WTC11 (cell line): ENCODE data around the gene LPCAT3. TPM values are rescaled to one million over a fixed set of nuclear protein-coding genes. Genes with fewer than 3 reads are reported as not detected.

Experiments used
- FOXP1 ChIP-seq: sonication (generic); formaldehyde crosslinking; IDR thresholded peaks from 2 replicates; pipeline ENCODE4 v1.8.0; 2022; ENCODE audit warnings: missing genetic modification reagents, mild to moderate bottlenecking, moderate library complexity, borderline replicate concordance
- HMGA2 ChIP-seq: fragments of 250-450 bp; sonication (Bioruptor Pico); IDR thresholded peaks from 2 replicates; pipeline ENCODE4 v1.4.0; 2021; ENCODE audit warnings: mild to moderate bottlenecking, moderate library complexity
- JAZF1 ChIP-seq: fragments of 250-450 bp; sonication (Bioruptor Pico); IDR thresholded peaks from 2 replicates; pipeline ENCODE4 v1.9.0; 2021; ENCODE audit warnings: moderate library complexity, mild to moderate bottlenecking, inconsistent platforms
- NFATC4 ChIP-seq: fragments of 250-450 bp; sonication (Bioruptor Pico); IDR thresholded peaks from 2 replicates; pipeline ENCODE4 v1.9.0; 2021; ENCODE audit warnings: mild to moderate bottlenecking
- NFYB ChIP-seq: sonication (generic); formaldehyde crosslinking; conservative IDR thresholded peaks from 2 replicates; pipeline ENCODE4 v1.8.0; 2022; ENCODE audit warnings: low read depth, missing genetic modification reagents
- OVOL2 ChIP-seq: fragments of 250-450 bp; sonication (Bioruptor Pico); IDR thresholded peaks from 2 replicates; pipeline ENCODE4 v1.9.0; 2021; ENCODE audit warnings: mild to moderate bottlenecking, borderline replicate concordance
- TEAD4 ChIP-seq: sonication (generic); formaldehyde crosslinking; IDR thresholded peaks from 2 replicates; pipeline ENCODE4 v1.8.0; 2022; ENCODE audit warnings: mild to moderate bottlenecking, missing genetic modification reagents
- microRNA-seq: library from miRNA; unstranded; fragments of <30 nt; microRNA quantifications from one replicate; pipeline ENCODE4 v1.2.0, GENCODE V29; 2022; ENCODE audit warnings: borderline number of aligned reads
- total RNA-seq: library from RNA; stranded (reverse); gene quantifications from 3 replicates; pipeline ENCODE4 v1.2.3, GENCODE V29; 2021
- TF ChIP-seq, protein P1 (sequence below): sonication (generic); formaldehyde crosslinking; IDR thresholded peaks from 2 replicates; pipeline ENCODE4 v1.8.1; 2022; ENCODE audit warnings: low read depth, mild to moderate bottlenecking, moderate library complexity, missing genetic modification reagents, borderline replicate concordance
- TF ChIP-seq, protein P2 (sequence below): fragments of 250-450 bp; sonication (Bioruptor Pico); IDR thresholded peaks from 2 replicates; pipeline ENCODE4 v1.9.0; 2021; ENCODE audit warnings: mild to moderate bottlenecking
- TF ChIP-seq, protein P3 (sequence below): sonication (generic); formaldehyde crosslinking; IDR thresholded peaks from 2 replicates; pipeline ENCODE4 v1.8.1; 2023; ENCODE audit warnings: mild to moderate bottlenecking, moderate library complexity, missing genetic modification reagents
- TF ChIP-seq, protein P4 (sequence below): sonication (generic); formaldehyde crosslinking; IDR thresholded peaks from 2 replicates; pipeline ENCODE4 v1.8.1; 2022; ENCODE audit warnings: mild to moderate bottlenecking, moderate library complexity, missing genetic modification reagents
- TF ChIP-seq, protein P5 (sequence below): sonication (generic); formaldehyde crosslinking; IDR thresholded peaks from 2 replicates; pipeline ENCODE4 v1.8.1; 2022; ENCODE audit warnings: missing genetic modification reagents, borderline replicate concordance
- TF ChIP-seq, protein P6 (sequence below): sonication (generic); formaldehyde crosslinking; IDR thresholded peaks from 2 replicates; pipeline ENCODE4 v1.8.1; 2022; ENCODE audit warnings: mild to moderate bottlenecking, missing genetic modification reagents, moderate library complexity, borderline replicate concordance
- TF ChIP-seq, protein P7 (sequence below): sonication (generic); formaldehyde crosslinking; IDR thresholded peaks from 2 replicates; pipeline ENCODE4 v1.8.0; 2022; ENCODE audit warnings: mild to moderate bottlenecking, missing genetic modification reagents

LPCAT3 gene
- total RNA-seq, 1 experiment from 2014 or later = 40.0 TPM

DNA sequence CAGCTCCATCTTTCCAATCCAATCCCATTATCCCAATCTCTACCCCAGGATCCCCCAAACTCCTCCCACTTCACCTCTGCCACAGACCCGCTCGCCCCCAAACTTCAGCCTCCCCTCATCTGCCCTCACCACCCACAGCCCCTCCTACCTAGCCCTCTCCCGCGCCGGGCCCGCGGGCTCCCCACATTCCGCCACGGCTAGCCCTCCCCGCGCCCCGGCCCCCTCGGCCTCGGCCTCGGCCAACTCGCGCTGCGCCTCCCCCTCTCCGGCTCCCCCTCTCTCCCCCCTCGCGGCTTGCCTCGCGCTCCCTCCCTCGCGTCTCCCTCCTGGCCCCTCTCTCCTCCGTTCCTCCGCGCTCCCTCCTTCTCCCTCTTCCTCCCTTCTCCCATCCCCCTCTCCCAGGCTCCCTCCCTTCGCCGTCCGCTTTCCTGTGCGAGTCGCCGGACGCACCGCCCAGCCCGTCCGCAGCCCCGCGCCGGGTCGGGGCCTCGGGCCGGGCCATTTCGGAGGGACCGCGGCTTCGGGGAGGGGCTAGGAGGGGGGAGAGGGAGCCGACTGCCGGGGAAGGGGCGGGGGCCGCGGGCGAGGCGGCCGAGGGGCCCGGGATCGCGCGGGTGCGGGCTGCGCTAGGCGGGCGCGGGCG is 90.8 kb downstream of the LPCAT3 start, which contains the start of gene ATN1 (continued):
- TF ChIP-seq, protein P1, sequence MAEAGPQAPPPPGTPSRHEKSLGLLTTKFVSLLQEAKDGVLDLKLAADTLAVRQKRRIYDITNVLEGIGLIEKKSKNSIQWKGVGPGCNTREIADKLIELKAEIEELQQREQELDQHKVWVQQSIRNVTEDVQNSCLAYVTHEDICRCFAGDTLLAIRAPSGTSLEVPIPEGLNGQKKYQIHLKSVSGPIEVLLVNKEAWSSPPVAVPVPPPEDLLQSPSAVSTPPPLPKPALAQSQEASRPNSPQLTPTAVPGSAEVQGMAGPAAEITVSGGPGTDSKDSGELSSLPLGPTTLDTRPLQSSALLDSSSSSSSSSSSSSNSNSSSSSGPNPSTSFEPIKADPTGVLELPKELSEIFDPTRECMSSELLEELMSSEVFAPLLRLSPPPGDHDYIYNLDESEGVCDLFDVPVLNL (CRISPR knock-in tag) = no peak
- no peak for TF ChIP-seq TEAD4
- no peak for TF ChIP-seq NFATC4 (CRISPR knock-in tag)
- TF ChIP-seq FOXP1 (CRISPR knock-in tag) = peak; percentile 31; the same call in 1 of the 2 replicates
- TF ChIP-seq, protein P2, sequence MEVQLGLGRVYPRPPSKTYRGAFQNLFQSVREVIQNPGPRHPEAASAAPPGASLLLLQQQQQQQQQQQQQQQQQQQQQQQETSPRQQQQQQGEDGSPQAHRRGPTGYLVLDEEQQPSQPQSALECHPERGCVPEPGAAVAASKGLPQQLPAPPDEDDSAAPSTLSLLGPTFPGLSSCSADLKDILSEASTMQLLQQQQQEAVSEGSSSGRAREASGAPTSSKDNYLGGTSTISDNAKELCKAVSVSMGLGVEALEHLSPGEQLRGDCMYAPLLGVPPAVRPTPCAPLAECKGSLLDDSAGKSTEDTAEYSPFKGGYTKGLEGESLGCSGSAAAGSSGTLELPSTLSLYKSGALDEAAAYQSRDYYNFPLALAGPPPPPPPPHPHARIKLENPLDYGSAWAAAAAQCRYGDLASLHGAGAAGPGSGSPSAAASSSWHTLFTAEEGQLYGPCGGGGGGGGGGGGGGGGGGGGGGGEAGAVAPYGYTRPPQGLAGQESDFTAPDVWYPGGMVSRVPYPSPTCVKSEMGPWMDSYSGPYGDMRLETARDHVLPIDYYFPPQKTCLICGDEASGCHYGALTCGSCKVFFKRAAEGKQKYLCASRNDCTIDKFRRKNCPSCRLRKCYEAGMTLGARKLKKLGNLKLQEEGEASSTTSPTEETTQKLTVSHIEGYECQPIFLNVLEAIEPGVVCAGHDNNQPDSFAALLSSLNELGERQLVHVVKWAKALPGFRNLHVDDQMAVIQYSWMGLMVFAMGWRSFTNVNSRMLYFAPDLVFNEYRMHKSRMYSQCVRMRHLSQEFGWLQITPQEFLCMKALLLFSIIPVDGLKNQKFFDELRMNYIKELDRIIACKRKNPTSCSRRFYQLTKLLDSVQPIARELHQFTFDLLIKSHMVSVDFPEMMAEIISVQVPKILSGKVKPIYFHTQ (CRISPR knock-in tag) = no peak
- TF ChIP-seq, protein P3, sequence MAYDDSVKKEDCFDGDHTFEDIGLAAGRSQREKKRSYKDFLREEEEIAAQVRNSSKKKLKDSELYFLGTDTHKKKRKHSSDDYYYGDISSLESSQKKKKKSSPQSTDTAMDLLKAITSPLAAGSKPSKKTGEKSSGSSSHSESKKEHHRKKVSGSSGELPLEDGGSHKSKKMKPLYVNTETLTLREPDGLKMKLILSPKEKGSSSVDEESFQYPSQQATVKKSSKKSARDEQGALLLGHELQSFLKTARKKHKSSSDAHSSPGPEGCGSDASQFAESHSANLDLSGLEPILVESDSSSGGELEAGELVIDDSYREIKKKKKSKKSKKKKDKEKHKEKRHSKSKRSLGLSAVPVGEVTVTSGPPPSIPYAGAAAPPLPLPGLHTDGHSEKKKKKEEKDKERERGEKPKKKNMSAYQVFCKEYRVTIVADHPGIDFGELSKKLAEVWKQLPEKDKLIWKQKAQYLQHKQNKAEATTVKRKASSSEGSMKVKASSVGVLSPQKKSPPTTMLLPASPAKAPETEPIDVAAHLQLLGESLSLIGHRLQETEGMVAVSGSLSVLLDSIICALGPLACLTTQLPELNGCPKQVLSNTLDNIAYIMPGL (CRISPR knock-in tag) = no peak
- no peak for TF ChIP-seq OVOL2 (CRISPR knock-in tag)
- TF ChIP-seq, protein P4, sequence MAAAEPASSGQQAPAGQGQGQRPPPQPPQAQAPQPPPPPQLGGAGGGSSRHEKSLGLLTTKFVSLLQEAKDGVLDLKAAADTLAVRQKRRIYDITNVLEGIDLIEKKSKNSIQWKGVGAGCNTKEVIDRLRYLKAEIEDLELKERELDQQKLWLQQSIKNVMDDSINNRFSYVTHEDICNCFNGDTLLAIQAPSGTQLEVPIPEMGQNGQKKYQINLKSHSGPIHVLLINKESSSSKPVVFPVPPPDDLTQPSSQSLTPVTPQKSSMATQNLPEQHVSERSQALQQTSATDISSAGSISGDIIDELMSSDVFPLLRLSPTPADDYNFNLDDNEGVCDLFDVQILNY (CRISPR knock-in tag) = no peak
- TF ChIP-seq, protein P5, sequence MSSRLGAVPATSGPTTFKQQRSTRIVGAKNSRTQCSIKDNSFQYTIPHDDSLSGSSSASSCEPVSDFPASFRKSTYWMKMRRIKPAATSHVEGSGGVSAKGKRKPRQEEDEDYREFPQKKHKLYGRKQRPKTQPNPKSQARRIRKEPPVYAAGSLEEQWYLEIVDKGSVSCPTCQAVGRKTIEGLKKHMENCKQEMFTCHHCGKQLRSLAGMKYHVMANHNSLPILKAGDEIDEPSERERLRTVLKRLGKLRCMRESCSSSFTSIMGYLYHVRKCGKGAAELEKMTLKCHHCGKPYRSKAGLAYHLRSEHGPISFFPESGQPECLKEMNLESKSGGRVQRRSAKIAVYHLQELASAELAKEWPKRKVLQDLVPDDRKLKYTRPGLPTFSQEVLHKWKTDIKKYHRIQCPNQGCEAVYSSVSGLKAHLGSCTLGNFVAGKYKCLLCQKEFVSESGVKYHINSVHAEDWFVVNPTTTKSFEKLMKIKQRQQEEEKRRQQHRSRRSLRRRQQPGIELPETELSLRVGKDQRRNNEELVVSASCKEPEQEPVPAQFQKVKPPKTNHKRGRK (CRISPR knock-in tag) = no peak
- TF ChIP-seq, protein P6, sequence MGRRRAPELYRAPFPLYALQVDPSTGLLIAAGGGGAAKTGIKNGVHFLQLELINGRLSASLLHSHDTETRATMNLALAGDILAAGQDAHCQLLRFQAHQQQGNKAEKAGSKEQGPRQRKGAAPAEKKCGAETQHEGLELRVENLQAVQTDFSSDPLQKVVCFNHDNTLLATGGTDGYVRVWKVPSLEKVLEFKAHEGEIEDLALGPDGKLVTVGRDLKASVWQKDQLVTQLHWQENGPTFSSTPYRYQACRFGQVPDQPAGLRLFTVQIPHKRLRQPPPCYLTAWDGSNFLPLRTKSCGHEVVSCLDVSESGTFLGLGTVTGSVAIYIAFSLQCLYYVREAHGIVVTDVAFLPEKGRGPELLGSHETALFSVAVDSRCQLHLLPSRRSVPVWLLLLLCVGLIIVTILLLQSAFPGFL = no peak
- TF ChIP-seq, protein P7, sequence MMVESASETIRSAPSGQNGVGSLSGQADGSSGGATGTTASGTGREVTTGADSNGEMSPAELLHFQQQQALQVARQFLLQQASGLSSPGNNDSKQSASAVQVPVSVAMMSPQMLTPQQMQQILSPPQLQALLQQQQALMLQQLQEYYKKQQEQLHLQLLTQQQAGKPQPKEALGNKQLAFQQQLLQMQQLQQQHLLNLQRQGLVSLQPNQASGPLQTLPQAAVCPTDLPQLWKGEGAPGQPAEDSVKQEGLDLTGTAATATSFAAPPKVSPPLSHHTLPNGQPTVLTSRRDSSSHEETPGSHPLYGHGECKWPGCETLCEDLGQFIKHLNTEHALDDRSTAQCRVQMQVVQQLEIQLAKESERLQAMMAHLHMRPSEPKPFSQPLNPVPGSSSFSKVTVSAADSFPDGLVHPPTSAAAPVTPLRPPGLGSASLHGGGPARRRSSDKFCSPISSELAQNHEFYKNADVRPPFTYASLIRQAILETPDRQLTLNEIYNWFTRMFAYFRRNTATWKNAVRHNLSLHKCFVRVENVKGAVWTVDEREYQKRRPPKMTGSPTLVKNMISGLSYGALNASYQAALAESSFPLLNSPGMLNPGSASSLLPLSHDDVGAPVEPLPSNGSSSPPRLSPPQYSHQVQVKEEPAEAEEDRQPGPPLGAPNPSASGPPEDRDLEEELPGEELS = peak; percentile 79; the same call in 1 of the 2 replicates
- no peak for TF ChIP-seq JAZF1 (CRISPR knock-in tag)
- no peak for TF ChIP-seq NFYB
- no peak for TF ChIP-seq HMGA2 (CRISPR knock-in tag)
- TF ChIP-seq, all 79 proteins: peak for 12

Small RNAs within 50 kb of the gene (microRNA-seq; reads per million reads assigned to microRNA genes)
- gene MIR141 (77.2 reads per million, percentile 60 among the genes with 10 or more reads in this experiment), gene MIR200C (9,020 reads per million, percentile 99 among the genes with 10 or more reads in this experiment)

Other genes starting within 250 kb of the LPCAT3 start
- gene LAG3, start 246.0 kb downstream of the LPCAT3 start, total RNA-seq = 2.4 to 2.6 TPM (median 2.6 TPM) in 3 replicates
- 2.5 to 3.3 TPM (median 2.7 TPM) in 3 replicates for gene CD4, start 228.9 kb downstream of the LPCAT3 start, total RNA-seq
- 7.3 to 9.3 TPM (median 8.2 TPM) in 3 replicates for gene GPR162, start 196.7 kb downstream of the LPCAT3 start, total RNA-seq
- 49.9 to 55.7 TPM (median 50.7 TPM) in 3 replicates for gene P3H3, start 190.1 kb downstream of the LPCAT3 start, total RNA-seq
- gene GNB3, start 177.6 kb downstream of the LPCAT3 start, total RNA-seq = 14.0 to 16.5 TPM (median 14.3 TPM) in 3 replicates
- 47.1 to 61.8 TPM (median 49.1 TPM) in 3 replicates for gene CDCA3, start 167.2 kb downstream of the LPCAT3 start, total RNA-seq
- 141 to 158 TPM (median 149 TPM) in 3 replicates for gene USP5, start 166.3 kb downstream of the LPCAT3 start, total RNA-seq
- gene TPI1, start 150.9 kb downstream of the LPCAT3 start, total RNA-seq = 1,045 to 1,242 TPM (median 1,195 TPM) in 3 replicates
- gene SPSB2, start 145.2 kb downstream of the LPCAT3 start, total RNA-seq = 21.2 to 25.5 TPM (median 22.7 TPM) in 3 replicates
- 3.1 to 5.3 TPM (median 4.9 TPM) in 3 replicates for gene LRRC23, start 113.7 kb downstream of the LPCAT3 start, total RNA-seq
- gene ENO2, start 103.9 kb downstream of the LPCAT3 start, total RNA-seq = 118 to 170 TPM (median 165 TPM) in 3 replicates
- 80.0 to 87.1 TPM (median 80.5 TPM) in 3 replicates for gene ATN1, start 90.5 kb downstream of the LPCAT3 start, total RNA-seq
- not detected in 3 replicates for gene RNU7-1, start 74.7 kb downstream of the LPCAT3 start, total RNA-seq
- 158 to 181 TPM (median 172 TPM) in 3 replicates for gene C12orf57, start 74.5 kb downstream of the LPCAT3 start, total RNA-seq
- gene PTPN6, start 67.1 kb downstream of the LPCAT3 start, total RNA-seq = 27.1 to 34.7 TPM (median 34.5 TPM) in 3 replicates
- gene PHB2, start 47.8 kb downstream of the LPCAT3 start, total RNA-seq = 350 to 397 TPM (median 352 TPM) in 3 replicates
- gene EMG1, start 47.6 kb downstream of the LPCAT3 start, total RNA-seq = 59.3 to 78.6 TPM (median 59.8 TPM) in 3 replicates
- gene C1S, start 42.2 kb upstream of the LPCAT3 start, total RNA-seq = 6.2 to 8.8 TPM (median 7.6 TPM) in 3 replicates
- 8.4 to 9.8 TPM (median 8.9 TPM) in 3 replicates for gene C1R, start 74.0 kb upstream of the LPCAT3 start, total RNA-seq
- gene C1RL, start 90.7 kb upstream of the LPCAT3 start, total RNA-seq = 17.7 to 23.7 TPM (median 22.9 TPM) in 3 replicates
- gene RBP5, start 110.4 kb upstream of the LPCAT3 start, total RNA-seq = 4.1 to 5.4 TPM (median 4.7 TPM) in 3 replicates
- 23.7 to 28.2 TPM (median 24.7 TPM) in 3 replicates for gene CLSTN3, start 111.9 kb upstream of the LPCAT3 start, total RNA-seq
- gene PEX5, start 171.2 kb upstream of the LPCAT3 start, total RNA-seq = 61.4 to 68.9 TPM (median 63.4 TPM) in 3 replicates